Loucy (cell line): ENCODE data around the gene MRPL9.
"Not testable (repeated sequence)": the region's sequence is repeated elsewhere in the genome, so short reads cannot be mapped to it uniquely, and the experiment has no call there.

Experiments used
- EZH2phosphoT487 ChIP-seq: fragments of 200-600 bp; IDR thresholded peaks from 2 replicates; pipeline ENCODE4 v1.6.1; 2018; ENCODE audit warnings: antibody characterized with exemption, mild to moderate bottlenecking, moderate library complexity, borderline replicate concordance
- TF ChIP-seq, protein P1 (sequence below): fragments of 200-600 bp; sonication (generic); conservative IDR thresholded peaks from 2 replicates; pipeline ENCODE4 v1.5.1; 2014; ENCODE audit warnings: mild to moderate bottlenecking, antibody characterized with exemption, low read length

DNA sequence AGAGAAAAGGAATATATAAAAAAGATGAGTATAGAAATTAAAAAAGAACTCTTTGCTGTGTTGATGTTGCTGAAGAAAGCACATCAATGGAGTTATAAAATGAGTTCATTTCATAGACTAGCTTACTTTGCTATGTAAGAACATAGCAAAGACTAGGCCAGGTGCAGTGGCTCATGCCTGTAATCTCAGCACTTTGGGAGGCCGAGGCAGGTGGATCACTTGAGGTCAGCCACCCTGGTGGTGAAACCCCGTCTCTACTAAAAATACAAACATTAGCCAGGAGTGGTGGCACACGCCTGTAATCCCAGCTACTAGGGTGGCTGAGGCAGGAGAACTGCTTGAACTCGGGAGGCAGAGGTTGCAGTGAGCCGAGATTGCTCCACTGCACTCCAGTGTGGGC is 18.7 kb upstream of the MRPL9 start:
- TF ChIP-seq, protein P1, sequence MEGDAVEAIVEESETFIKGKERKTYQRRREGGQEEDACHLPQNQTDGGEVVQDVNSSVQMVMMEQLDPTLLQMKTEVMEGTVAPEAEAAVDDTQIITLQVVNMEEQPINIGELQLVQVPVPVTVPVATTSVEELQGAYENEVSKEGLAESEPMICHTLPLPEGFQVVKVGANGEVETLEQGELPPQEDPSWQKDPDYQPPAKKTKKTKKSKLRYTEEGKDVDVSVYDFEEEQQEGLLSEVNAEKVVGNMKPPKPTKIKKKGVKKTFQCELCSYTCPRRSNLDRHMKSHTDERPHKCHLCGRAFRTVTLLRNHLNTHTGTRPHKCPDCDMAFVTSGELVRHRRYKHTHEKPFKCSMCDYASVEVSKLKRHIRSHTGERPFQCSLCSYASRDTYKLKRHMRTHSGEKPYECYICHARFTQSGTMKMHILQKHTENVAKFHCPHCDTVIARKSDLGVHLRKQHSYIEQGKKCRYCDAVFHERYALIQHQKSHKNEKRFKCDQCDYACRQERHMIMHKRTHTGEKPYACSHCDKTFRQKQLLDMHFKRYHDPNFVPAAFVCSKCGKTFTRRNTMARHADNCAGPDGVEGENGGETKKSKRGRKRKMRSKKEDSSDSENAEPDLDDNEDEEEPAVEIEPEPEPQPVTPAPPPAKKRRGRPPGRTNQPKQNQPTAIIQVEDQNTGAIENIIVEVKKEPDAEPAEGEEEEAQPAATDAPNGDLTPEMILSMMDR, result not testable (repeated sequence)
- not testable (repeated sequence) for TF ChIP-seq EZH2phosphoT487
